Bronchial epithelial cell (primary cell): ENCODE measurements around the gene TNPO1. TPM values are rescaled to one million over a fixed set of nuclear protein-coding genes. Genes with fewer than 3 reads are reported as not detected.
"Not testable (repeated sequence)": the region's sequence is repeated elsewhere in the genome, so short reads cannot be mapped to it uniquely, and the experiment has no call there.

Experiments
- DNase-seq: peaks from one replicate; pipeline ENCODE4 v3.0.0-alpha.2; 2010; ENCODE audit warnings: low read depth
- FAIRE-seq: peaks from 2 replicates; lab custom pipeline; 2011; peaks lifted over from hg19 to GRCh38; lab: Jason Lieb, UNC
- H3K27me3 ChIP-seq: 2 replicates; pipeline ENCODE4 v1.5.1; 2011; ENCODE audit warnings: low read length; ENCODE audit not compliant: control insufficient read depth, insufficient read depth
- H3K36me3 ChIP-seq: 2 replicates; pipeline ENCODE4 v1.5.1; 2011; ENCODE audit warnings: low read length; ENCODE audit not compliant: control insufficient read depth, insufficient read depth
- H3K4me3 ChIP-seq: 2 replicates; pipeline ENCODE4 v1.5.1; 2011; ENCODE audit warnings: mild to moderate bottlenecking, low read depth, low read length, control low read depth
- total RNA-seq: library from RNA; depleted of rRNA; stranded (reverse); fragments of >200 nt; gene quantifications from 2 replicates; pipeline ENCODE4 v1.2.1, GENCODE V29; 2014
- TF ChIP-seq, protein P1 (sequence below): IDR thresholded peaks from 2 replicates; pipeline ENCODE4 v1.5.1; 2011; ENCODE audit warnings: mild to moderate bottlenecking, moderate library complexity, low read length, control low read depth, inconsistent platforms; ENCODE audit not compliant: insufficient read depth, severe bottlenecking

TNPO1 gene
- total RNA-seq, 1 donor from 2014 or later, result 329 TPM

DNA sequence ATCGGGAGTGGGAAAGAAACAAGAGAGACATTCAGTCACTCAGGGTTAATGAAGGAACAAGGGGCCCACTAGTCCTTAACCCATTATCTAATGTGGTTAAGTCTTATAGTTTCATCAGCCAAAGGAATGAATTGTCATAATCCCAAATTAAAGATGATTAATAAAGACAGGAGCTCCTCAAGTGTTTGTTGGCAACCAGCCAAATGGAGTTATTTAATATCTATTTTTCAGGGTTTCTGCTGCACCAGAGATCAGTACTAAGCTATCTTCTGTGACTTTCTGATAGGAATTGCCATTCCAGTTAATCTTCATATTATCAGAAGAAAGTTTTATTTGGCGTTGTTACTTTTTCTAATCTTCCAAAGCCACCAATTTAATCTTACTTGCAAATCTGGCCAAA is 105.4 kb downstream of the TNPO1 start:
- DNase-seq (no peak), FAIRE-seq (no peak)
- Histone ChIP-seq H3K4me3 (no peak overlapping the region), H3K36me3 (no peaks in the 10 kb centered on the region), H3K27me3 (no peaks in the 10 kb centered on the region)
- TF ChIP-seq, protein P1, sequence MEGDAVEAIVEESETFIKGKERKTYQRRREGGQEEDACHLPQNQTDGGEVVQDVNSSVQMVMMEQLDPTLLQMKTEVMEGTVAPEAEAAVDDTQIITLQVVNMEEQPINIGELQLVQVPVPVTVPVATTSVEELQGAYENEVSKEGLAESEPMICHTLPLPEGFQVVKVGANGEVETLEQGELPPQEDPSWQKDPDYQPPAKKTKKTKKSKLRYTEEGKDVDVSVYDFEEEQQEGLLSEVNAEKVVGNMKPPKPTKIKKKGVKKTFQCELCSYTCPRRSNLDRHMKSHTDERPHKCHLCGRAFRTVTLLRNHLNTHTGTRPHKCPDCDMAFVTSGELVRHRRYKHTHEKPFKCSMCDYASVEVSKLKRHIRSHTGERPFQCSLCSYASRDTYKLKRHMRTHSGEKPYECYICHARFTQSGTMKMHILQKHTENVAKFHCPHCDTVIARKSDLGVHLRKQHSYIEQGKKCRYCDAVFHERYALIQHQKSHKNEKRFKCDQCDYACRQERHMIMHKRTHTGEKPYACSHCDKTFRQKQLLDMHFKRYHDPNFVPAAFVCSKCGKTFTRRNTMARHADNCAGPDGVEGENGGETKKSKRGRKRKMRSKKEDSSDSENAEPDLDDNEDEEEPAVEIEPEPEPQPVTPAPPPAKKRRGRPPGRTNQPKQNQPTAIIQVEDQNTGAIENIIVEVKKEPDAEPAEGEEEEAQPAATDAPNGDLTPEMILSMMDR, result no peak

DNA sequence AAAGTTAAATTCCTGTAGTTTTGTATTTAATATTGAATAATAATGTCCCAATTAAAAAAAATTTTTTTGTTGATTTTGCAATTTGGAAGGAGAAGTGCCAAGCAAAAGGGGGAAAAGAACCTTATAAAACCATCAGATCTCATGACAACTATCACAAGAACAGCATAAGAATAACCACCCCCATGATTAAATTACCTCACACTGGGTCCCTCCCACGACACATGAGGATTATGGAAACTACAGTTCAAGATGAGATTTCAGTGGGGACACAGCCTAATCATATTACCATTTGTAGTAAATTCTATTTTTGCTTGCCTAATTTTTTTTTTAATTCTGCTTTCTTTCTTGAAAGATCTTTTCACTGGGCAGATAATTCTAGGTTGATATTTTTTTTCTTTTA is 106.0 kb downstream of the TNPO1 start:
- Histone ChIP-seq H3K36me3 (no peaks in the 10 kb centered on the region), H3K4me3 (no peak overlapping the region), H3K27me3 (no peaks in the 10 kb centered on the region)
- TF ChIP-seq, protein P1, result no peak
- DNase-seq, result no peak
- no peak for FAIRE-seq

DNA sequence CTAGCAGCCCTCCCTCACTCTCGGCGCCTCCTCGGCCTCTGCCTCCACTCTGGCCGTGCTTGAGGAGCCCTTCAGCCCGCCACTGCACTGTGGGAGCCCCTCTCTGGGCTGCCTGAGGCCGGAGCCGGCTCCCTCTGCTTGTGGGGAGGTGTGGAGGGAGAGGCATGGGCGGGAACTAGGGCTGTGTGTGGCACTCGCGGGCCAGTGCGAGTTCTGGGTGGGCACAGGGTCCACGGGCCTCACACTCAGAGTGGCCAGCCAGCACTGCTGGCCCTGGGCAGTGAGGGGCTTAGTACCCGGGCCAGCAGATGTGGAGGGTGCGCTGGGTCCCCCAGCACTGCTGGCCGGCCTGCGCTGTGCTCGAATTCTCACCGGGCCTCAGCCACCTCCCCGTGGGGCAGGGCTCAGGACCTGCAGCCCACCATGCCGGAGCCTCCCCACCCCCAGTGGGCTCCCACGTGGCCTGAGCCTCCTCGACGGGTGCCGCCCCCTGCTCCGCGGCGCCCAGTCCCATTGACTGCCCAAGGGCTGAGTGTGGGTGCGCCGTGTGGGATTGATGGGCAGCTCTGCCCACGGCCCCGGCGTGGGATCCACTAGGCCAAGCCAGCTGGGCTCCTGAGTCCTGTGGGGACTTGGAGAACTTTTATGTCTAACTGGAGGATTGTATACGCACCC is 109.0 kb downstream of the TNPO1 start:
- Histone ChIP-seq H3K27me3 (no peaks in the 10 kb centered on the region), H3K36me3 (no peaks in the 10 kb centered on the region), H3K4me3 (no peak overlapping the region)
- FAIRE-seq (no peak), DNase-seq (no peak)
- TF ChIP-seq, protein P1, result no peak

DNA sequence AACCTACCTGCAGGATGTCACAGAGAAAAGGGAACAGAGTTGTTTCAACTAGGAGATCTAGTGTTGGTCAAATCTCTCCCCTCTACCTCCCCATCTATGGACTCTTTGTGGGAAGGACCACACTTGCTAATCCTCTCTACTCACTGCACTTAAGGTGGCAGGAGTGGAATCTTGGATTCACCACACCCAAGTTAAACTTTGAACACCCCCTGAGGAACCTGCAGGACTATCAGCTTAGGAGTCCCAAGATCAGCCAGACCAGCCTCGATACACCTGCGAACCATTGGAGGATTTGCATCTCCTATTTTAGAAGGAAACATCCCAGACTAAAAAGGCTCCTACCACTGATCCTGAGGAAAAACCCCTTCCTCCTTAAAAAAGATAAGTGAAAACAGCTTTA is 116.2 kb downstream of the TNPO1 start:
- not testable (repeated sequence) for H3K36me3 ChIP-seq, H3K27me3 ChIP-seq, H3K4me3 ChIP-seq, FAIRE-seq, DNase-seq

DNA sequence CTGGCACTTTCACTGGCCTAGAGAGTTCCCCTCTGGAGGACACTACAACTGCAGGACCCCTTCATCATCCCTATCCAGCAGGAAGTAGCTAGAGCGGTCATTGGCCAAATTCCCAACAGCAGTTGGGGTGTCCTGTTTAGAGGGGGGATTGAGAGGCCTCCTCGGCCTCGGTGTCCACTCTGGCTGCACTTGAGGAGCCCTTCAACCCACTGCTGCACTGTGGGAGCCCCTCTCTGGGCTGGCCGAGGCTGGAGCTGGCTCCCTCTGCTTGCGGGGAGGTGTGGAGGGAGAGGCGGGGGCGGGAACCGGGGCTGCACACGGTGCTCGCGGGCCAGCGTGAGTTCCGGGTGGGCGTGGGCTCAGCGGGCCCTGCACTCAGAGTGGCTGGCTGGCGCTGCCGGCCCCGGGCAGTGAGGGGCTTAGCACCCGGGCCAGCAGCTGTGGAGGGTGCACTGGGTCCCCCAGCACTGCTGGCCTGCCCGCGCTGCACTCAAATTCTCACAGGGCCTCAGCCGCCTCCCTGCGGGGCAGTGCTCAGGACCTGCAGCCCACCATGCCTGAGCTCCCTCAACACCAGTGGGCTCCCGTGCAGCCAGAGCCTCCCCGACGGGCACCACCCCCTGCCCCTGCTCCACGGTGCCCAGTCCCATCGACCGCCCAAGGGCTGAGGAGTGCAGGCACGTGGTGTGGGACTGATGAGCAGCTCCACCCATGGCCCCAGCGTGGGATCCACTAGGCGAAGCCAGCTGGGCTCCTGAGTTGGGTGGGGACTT is 118.7 kb downstream of the TNPO1 start:
- not testable (repeated sequence) for FAIRE-seq, H3K36me3 ChIP-seq, DNase-seq, H3K4me3 ChIP-seq, H3K27me3 ChIP-seq

DNA sequence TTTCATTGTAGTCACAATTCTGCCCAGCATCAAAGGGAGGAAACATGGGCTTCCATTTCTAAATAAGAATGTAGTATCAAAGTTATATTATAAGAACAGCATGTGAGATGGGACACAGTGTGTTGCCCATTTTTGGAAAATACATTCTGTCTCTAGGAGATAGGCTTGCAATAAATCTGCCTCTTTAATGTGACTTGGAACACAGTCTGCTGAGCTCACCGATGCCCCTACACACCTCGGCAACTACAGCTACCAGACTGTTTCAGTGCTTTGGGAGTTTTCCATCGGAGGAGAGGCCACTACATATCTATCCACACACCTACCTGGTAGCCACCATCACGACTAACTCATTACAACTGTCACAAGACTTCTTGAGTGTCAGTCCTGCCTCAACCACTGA is 120.4 kb downstream of the TNPO1 start:
- TF ChIP-seq, protein P1, result no peak
- DNase-seq, result no peak
- H3K36me3 ChIP-seq, result no peaks in the 10 kb centered on the region
- H3K27me3 ChIP-seq, result no peaks in the 10 kb centered on the region
- FAIRE-seq, result no peak
- H3K4me3 ChIP-seq, result no peak overlapping the region
